Astrocyte (in vitro differentiated cells and primary cell): ENCODE measurements around the gene DLGAP3.

Experiments
- CTCF ChIP-seq: IDR thresholded peaks from 2 replicates; pipeline ENCODE4 v1.5.1; 2011; ENCODE audit warnings: low read depth, mild to moderate bottlenecking, inconsistent platforms, low read length, moderate library complexity; ENCODE audit not compliant: insufficient read depth
- EZH2 ChIP-seq: IDR thresholded peaks from 2 replicates; pipeline ENCODE4 v1.6.1; 2012; ENCODE audit warnings: mild to moderate bottlenecking, low read length, inconsistent platforms; ENCODE audit not compliant: insufficient read depth

DNA sequence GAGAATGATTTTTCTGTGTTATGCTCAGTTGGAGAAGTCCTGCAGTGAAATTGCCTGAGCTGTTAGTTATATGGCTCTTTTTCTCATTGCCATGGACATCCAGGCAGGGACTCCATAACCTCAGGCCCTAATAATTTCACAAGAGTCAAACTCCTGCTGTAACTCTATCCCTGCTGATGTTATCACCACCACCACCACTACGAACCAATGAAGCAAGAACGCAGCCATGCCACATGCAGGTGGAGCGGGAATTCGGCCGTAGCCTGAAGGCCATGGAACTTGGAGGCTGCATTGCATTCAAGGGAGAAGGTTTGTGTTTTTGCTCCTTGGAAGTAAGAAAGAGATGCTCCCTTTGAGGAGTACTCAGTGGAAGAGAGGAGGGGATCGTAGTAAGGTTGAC is 16.8 kb upstream of the DLGAP3 start:
- TF ChIP-seq CTCF (no peak), EZH2 (no peak)
